SK-N-SH treated with all-trans-retinoic acid at 6 μM for 48 hours (cell line): ENCODE data around the gene NEK7.

Experiments used
- ARNTL ChIP-seq: fragments of 450-650 bp; formaldehyde crosslinking; IDR thresholded peaks from 2 replicates; pipeline ENCODE4 v1.5.0; 2020; ENCODE audit warnings: low read depth, mild to moderate bottlenecking, moderate library complexity, borderline replicate concordance
- GLIS3 ChIP-seq: fragments of 250-450 bp; sonication (Bioruptor Pico); IDR thresholded peaks from 2 replicates; pipeline ENCODE4 v1.5.0; 2020; ENCODE audit warnings: mild to moderate bottlenecking, moderate library complexity
- RARB ChIP-seq: fragments of 250-450 bp; sonication (Bioruptor Pico); IDR thresholded peaks from 2 replicates; pipeline ENCODE4 v1.8.0; 2021; ENCODE audit warnings: mild to moderate bottlenecking, moderate library complexity
- SNAI2 ChIP-seq: fragments of 250-450 bp; sonication (Bioruptor Pico); IDR thresholded peaks from 2 replicates; pipeline ENCODE4 v1.5.0; 2020; ENCODE audit warnings: mild to moderate bottlenecking, moderate library complexity

DNA sequence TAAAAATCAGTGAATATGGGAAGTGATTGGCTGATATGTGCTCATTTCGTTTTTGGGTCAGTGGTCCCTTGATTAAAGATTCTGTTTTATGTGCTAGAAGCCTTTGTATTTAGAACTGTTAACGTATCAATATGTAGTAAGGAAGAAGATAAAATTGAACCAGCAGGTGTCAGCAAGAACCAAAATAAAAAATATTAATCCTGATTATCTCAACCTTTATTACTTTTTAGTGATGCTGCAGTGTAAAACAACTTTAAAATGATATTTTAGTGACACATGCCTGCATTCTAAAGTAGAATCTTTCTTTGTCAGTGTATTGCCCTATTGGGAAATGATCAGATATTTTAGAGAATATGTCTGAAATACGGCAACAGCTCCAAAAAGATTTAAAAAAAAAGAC, 49.5 kb downstream of the NEK7 start:
- TF ChIP-seq ARNTL (CRISPR knock-in tag) (no peak), GLIS3 (CRISPR knock-in tag) (no peak), RARB (CRISPR knock-in tag) (no peak), SNAI2 (CRISPR knock-in tag) (no peak)
